H9 (cell line): ENCODE data around the gene IGF2BP3. TPM values are rescaled to one million over a fixed set of nuclear protein-coding genes. Genes with fewer than 3 reads are reported as not detected.

Experiments used
- DNase-seq: peaks from one replicate; pipeline ENCODE4 v3.0.0-alpha.2; 2017
- H2AFZ ChIP-seq: one replicate; pipeline ENCODE4 v1.6.1; 2013; ENCODE audit warnings: mild to moderate bottlenecking, low read length, control low read depth, moderate library complexity
- H2AK5ac ChIP-seq: 2 replicates; pipeline ENCODE4 v1.6.1; 2013; ENCODE audit warnings: low read length, control low read depth, mixed read lengths; ENCODE audit not compliant: insufficient read length
- H2BK120ac ChIP-seq: one replicate; pipeline ENCODE4 v1.6.1; 2013; ENCODE audit warnings: low read depth, mild to moderate bottlenecking, low read length, control low read depth, inconsistent platforms; ENCODE audit not compliant: poor library complexity, severe bottlenecking
- H2BK12ac ChIP-seq: 2 replicates; pipeline ENCODE4 v1.6.1; 2013; ENCODE audit warnings: low read length, control low read depth, mixed read lengths, low read depth; ENCODE audit not compliant: insufficient read length
- H2BK15ac ChIP-seq: 2 replicates; pipeline ENCODE4 v1.6.1; 2013; ENCODE audit warnings: low read depth, low read length, control low read depth
- H2BK20ac ChIP-seq: one replicate; pipeline ENCODE4 v1.6.1; 2013; ENCODE audit warnings: low read depth, mild to moderate bottlenecking, low read length, control low read depth, inconsistent platforms; ENCODE audit not compliant: poor library complexity, severe bottlenecking
- H2BK5ac ChIP-seq: 2 replicates; pipeline ENCODE4 v1.6.1; 2013; ENCODE audit warnings: low read length, control low read depth, mixed read lengths; ENCODE audit not compliant: insufficient read length
- H3K14ac ChIP-seq: 2 replicates; pipeline ENCODE4 v1.6.1; 2013; ENCODE audit warnings: low read length, control low read depth; ENCODE audit not compliant: insufficient read depth
- H3K18ac ChIP-seq: 2 replicates; pipeline ENCODE4 v1.6.1; 2013; ENCODE audit warnings: low read depth, mild to moderate bottlenecking, mixed read lengths, low read length, control low read depth; ENCODE audit not compliant: insufficient read length
- H3K23ac ChIP-seq: 2 replicates; pipeline ENCODE4 v1.6.1; 2013; ENCODE audit warnings: low read length, control low read depth, mixed read lengths, low read depth; ENCODE audit not compliant: insufficient read length
- H3K23me2 ChIP-seq: 2 replicates; pipeline ENCODE4 v1.6.1; 2013; ENCODE audit warnings: low read depth, mild to moderate bottlenecking, mixed read lengths, low read length, control low read depth; ENCODE audit not compliant: insufficient read length, poor library complexity, severe bottlenecking
- H3K27ac ChIP-seq: 2 replicates; pipeline ENCODE4 v1.5.1; 2013; ENCODE audit warnings: low read length, control low read depth, mixed read lengths, low read depth; ENCODE audit not compliant: insufficient read length
- H3K27me3 ChIP-seq: 2 replicates; pipeline ENCODE4 v1.6.1; 2013; ENCODE audit warnings: low read length, control low read depth, inconsistent platforms; ENCODE audit not compliant: insufficient read depth
- H3K4ac ChIP-seq: 2 replicates; pipeline ENCODE4 v1.6.1; 2013; ENCODE audit warnings: low read depth, mild to moderate bottlenecking, control low read depth, inconsistent platforms, low read length, moderate library complexity
- H3K4me1 ChIP-seq: 2 replicates; pipeline ENCODE4 v1.6.1; 2013; ENCODE audit warnings: low read length, control low read depth, inconsistent platforms; ENCODE audit not compliant: insufficient read depth
- H3K4me2 ChIP-seq: 2 replicates; pipeline ENCODE4 v1.6.1; 2013; ENCODE audit warnings: low read length, control low read depth, mixed read lengths; ENCODE audit not compliant: insufficient read length, insufficient read depth
- H3K56ac ChIP-seq: 2 replicates; pipeline ENCODE4 v1.6.1; 2013; ENCODE audit warnings: low read depth, mild to moderate bottlenecking, mixed read lengths, low read length, control low read depth; ENCODE audit not compliant: insufficient read length
- H3K79me1 ChIP-seq: 2 replicates; pipeline ENCODE4 v1.6.1; 2013; ENCODE audit warnings: low read depth, mild to moderate bottlenecking, moderate library complexity, low read length, control low read depth, inconsistent platforms; ENCODE audit not compliant: insufficient read depth, poor library complexity, severe bottlenecking
- H3K79me2 ChIP-seq: 2 replicates; pipeline ENCODE4 v1.6.1; 2013; ENCODE audit warnings: low read length, control low read depth, inconsistent platforms; ENCODE audit not compliant: insufficient read depth
- H3K9ac ChIP-seq: 2 replicates; pipeline ENCODE4 v1.6.1; 2013; ENCODE audit warnings: low read length, control low read depth, mixed read lengths; ENCODE audit not compliant: insufficient read length; ENCODE audit errors: extremely low read depth
- H3K9me3 ChIP-seq: one replicate; pipeline ENCODE4 v1.6.1; 2013; ENCODE audit warnings: low read depth, low read length, inconsistent platforms; ENCODE audit not compliant: control insufficient read depth
- H3T11ph ChIP-seq: one replicate; pipeline ENCODE4 v1.6.1; 2013; ENCODE audit warnings: mild to moderate bottlenecking, low read length, control low read depth, inconsistent platforms
- H4K20me1 ChIP-seq: one replicate; pipeline ENCODE4 v1.6.1; 2013; ENCODE audit not compliant: control insufficient read depth, insufficient read length, insufficient read depth
- H4K5ac ChIP-seq: 2 replicates; pipeline ENCODE4 v1.6.1; 2013; ENCODE audit warnings: low read depth, mild to moderate bottlenecking, mixed read lengths, low read length, control low read depth; ENCODE audit not compliant: insufficient read length
- H4K8ac ChIP-seq: replicated peaks from 2 replicates; pipeline ENCODE4 v1.6.1; 2013; ENCODE audit warnings: low read length, control low read depth, mixed read lengths, low read depth; ENCODE audit not compliant: insufficient read length
- H4K91ac ChIP-seq: 2 replicates; pipeline ENCODE4 v1.6.1; 2013; ENCODE audit warnings: low read depth, mild to moderate bottlenecking, moderate library complexity, mixed read lengths, low read length, control low read depth; ENCODE audit not compliant: insufficient read length
- H3K27ac Mint-ChIP-seq, 3 experiments: 2 replicates in 2 of 3; 3 replicates in 1 of 3; pipeline ENCODE4 v1.8.0; 2020 to 2021; ENCODE audit warnings: mixed read lengths in 3 of 3, mild to moderate bottlenecking in 1 of 3, moderate library complexity in 1 of 3
- H3K27me3 Mint-ChIP-seq: 2 replicates; pipeline ENCODE4 v1.8.0; 2021; ENCODE audit warnings: low read depth, mild to moderate bottlenecking, moderate library complexity, mixed read lengths
- H3K36me3 Mint-ChIP-seq, 3 experiments: 2 replicates in 2 of 3; 3 replicates in 1 of 3; pipeline ENCODE4 v1.8.0; 2020 to 2021; ENCODE audit warnings: low read depth in 3 of 3, mixed read lengths in 3 of 3; ENCODE audit not compliant: insufficient read depth in 1 of 3
- H3K4me1 Mint-ChIP-seq, 2 experiments: 2 replicates each; pipeline ENCODE4 v1.8.0; 2020; ENCODE audit warnings: mixed read lengths in 2 of 2
- H3K4me3 Mint-ChIP-seq, 2 experiments: 2 replicates in 1 of 2; 3 replicates in 1 of 2; pipeline ENCODE4 v1.8.0; 2020 to 2021; ENCODE audit warnings: mild to moderate bottlenecking in 2 of 2, mixed read lengths in 2 of 2, moderate library complexity in 1 of 2
- H3K9me3 Mint-ChIP-seq, 2 experiments: 2 replicates in 1 of 2; 3 replicates in 1 of 2; pipeline ENCODE4 v1.8.0; 2020; ENCODE audit warnings: mild to moderate bottlenecking in 2 of 2, mixed read lengths in 2 of 2, moderate library complexity in 1 of 2
- WGBS: extraction: QIAGEN DNeasy Blood & Tissue Kit; methylation state at CpG from one replicate; pipeline ENCODE4 v1.1.7; 2013; ENCODE audit warnings: missing lambda C conversion rate, low lambda C conversion rate, mixed read lengths; ENCODE audit not compliant: insufficient read length; ENCODE audit errors: extremely low coverage; 5-methylcytosine and 5-hydroxymethylcytosine counted together
- total RNA-seq: library from RNA; stranded (reverse); gene quantifications from 2 replicates; pipeline ENCODE4 v1.2.1, GENCODE V29; 2021
- TF ChIP-seq, protein P1 (sequence below): fragments of 200-600 bp; sonication (generic); conservative IDR thresholded peaks from 3 replicates; pipeline ENCODE4 v1.8.0; 2021; ENCODE audit warnings: antibody characterized with exemption, mild to moderate bottlenecking

IGF2BP3 gene
- total RNA-seq, 1 experiment from 2014 or later: 197 TPM

- H3K27ac ChIP-seq: no peak overlapping the region
- H4K8ac ChIP-seq: no peak overlapping the region
- WGBS: no CpG with 5 or more reads among the region's 6 CpGs
Measured at GRCh38 chr7:23371654-23372053, 98.6 kb downstream of the IGF2BP3 start.

More at GRCh38 chr7:23371654-23372053, 98.6 kb downstream of the IGF2BP3 start:
- Histone ChIP-seq H2BK12ac (no peak overlapping the region), H3K4ac (no peak overlapping the region), H3K23me2 (no peaks in the 10 kb centered on the region), H4K91ac (no peak overlapping the region), H3K79me1 (peaks cover 18% of the 10 kb centered on the region), H3K9ac (no peak overlapping the region), H3K79me2 (peaks cover 13% of the 10 kb centered on the region; the same call in 1 of the 2 replicates), H4K5ac (no peak overlapping the region), H3K14ac (no peak overlapping the region), H3T11ph (no peak overlapping the region), H3K4me2 (no peak overlapping the region), H2BK15ac (no peak overlapping the region), H2AFZ (no peak overlapping the region), H3K4me1 (peaks cover 2% of the 10 kb centered on the region; the same call in 1 of the 2 replicates), H3K27me3 (no peaks in the 10 kb centered on the region), H2BK120ac (no peak overlapping the region), H2BK20ac (no peak overlapping the region), H3K9me3 (no peaks in the 10 kb centered on the region), H3K23ac (no peak overlapping the region), H2BK5ac (no peak overlapping the region), H3K56ac (no peak overlapping the region), H3K18ac (no peak overlapping the region), H4K20me1 (no peaks in the 10 kb centered on the region), H2AK5ac (no peak overlapping the region)
- peaks cover 27 to 46% of the 10 kb centered on the region in 2 experiments for H3K4me1 Mint-ChIP-seq
- H3K27me3 Mint-ChIP-seq: no peaks in the 10 kb centered on the region
- H3K27ac Mint-ChIP-seq: peak overlapping the region in 1 of 3 experiments; percentile 60; a peak in 2 of 7 replicates
- TF ChIP-seq, protein P1, sequence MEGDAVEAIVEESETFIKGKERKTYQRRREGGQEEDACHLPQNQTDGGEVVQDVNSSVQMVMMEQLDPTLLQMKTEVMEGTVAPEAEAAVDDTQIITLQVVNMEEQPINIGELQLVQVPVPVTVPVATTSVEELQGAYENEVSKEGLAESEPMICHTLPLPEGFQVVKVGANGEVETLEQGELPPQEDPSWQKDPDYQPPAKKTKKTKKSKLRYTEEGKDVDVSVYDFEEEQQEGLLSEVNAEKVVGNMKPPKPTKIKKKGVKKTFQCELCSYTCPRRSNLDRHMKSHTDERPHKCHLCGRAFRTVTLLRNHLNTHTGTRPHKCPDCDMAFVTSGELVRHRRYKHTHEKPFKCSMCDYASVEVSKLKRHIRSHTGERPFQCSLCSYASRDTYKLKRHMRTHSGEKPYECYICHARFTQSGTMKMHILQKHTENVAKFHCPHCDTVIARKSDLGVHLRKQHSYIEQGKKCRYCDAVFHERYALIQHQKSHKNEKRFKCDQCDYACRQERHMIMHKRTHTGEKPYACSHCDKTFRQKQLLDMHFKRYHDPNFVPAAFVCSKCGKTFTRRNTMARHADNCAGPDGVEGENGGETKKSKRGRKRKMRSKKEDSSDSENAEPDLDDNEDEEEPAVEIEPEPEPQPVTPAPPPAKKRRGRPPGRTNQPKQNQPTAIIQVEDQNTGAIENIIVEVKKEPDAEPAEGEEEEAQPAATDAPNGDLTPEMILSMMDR: no peak
- no peak overlapping the region for H3K4me3 Mint-ChIP-seq
- H3K36me3 Mint-ChIP-seq: peaks cover 16 to 47% (median 37%) of the 10 kb centered on the region in 3 experiments
- DNase-seq: no peak
- H3K9me3 Mint-ChIP-seq: no peaks in the 10 kb centered on the region
